ENCODE measurements around the gene PHLDA3. TPM values are rescaled to one million over a fixed set of nuclear protein-coding genes. Genes with fewer than 3 reads are reported as not detected.
"Not testable (repeated sequence)": the region's sequence is repeated elsewhere in the genome, so short reads cannot be mapped to it uniquely, and the experiment has no call there.

Gene PHLDA3
- total and polyA plus RNA-seq, 2 donors from 2014 or later = 25.6 to 27.3 TPM

DNA sequence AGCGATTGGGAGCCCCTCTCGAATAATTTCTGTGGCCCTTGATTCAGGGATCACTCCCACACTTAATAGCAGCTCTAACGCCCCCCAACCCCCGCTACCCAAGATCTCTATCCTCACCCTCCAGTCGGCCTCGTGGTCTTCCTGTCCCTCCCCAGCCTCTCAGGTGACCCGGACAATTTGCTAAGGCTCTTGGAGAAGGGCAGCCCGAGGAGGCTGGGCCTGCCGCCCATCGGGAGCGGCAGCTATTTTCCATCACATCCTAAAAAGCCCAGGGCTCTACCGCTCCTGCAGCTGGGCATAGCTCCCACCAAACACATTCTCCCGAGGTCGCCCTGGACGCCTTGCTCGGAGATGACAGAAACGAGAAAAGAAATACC lies 12.0 kb upstream of the PHLDA3 start:
- FAIRE-seq (no peak), DNase-seq (peak in 2 of 5 donors; percentile 25 to 50)
- peak overlapping the region in 2 of 3 donors; percentile 12 to 25 for H3K9ac ChIP-seq (ENCODE audit: low read length in 3 of 3)
- H3K4me1 ChIP-seq (ENCODE audit: control insufficient read depth in 2 of 3, insufficient read depth in 2 of 3, low read depth in 1 of 3, low read length in 3 of 3) = peaks cover 0 to 16% (median 6%) of the 10 kb centered on the region in 3 donors
- H3K27me3 ChIP-seq (ENCODE audit: control insufficient read depth, insufficient read depth, low read length) = peaks cover 3% of the 10 kb centered on the region
- H3K9me3 ChIP-seq (ENCODE audit: control insufficient read depth in 2 of 3, insufficient read depth in 1 of 3, low read length in 3 of 3) = no peaks in the 10 kb centered on the region
- no peak overlapping the region for H3K27ac ChIP-seq (ENCODE audit: low read depth in 2 of 2, low read length in 2 of 2)
- peaks cover 0 to 18% (median 8%) of the 10 kb centered on the region in 3 donors for H3K36me3 ChIP-seq (ENCODE audit: control insufficient read depth in 2 of 3, insufficient read depth in 3 of 3, low read length in 3 of 3)
- H3K4me3 ChIP-seq (ENCODE audit: low read length in 3 of 3) = peak overlapping the region in 1 of 3 donors; percentile 39
- TF ChIP-seq CTCF (IDR thresholded peaks at IDR 0.05; ENCODE audit: borderline replicate concordance, extremely low read depth, insufficient read depth) = no peak
- intact Hi-C loops (cut with DNase I) = no loop called here

- Histone ChIP-seq H3K9ac (ENCODE audit: low read length in 3 of 3) (peak overlapping the region in 2 of 3 donors; percentile 12 to 25), H3K4me1 (ENCODE audit: control insufficient read depth in 2 of 3, insufficient read depth in 2 of 3, low read depth in 1 of 3, low read length in 3 of 3) (peaks cover 0 to 15% (median 6%) of the 10 kb centered on the region in 3 donors), H3K36me3 (ENCODE audit: control insufficient read depth in 2 of 3, insufficient read depth in 3 of 3, low read length in 3 of 3) (peaks cover 0 to 13% (median 6%) of the 10 kb centered on the region in 3 donors), H3K27me3 (ENCODE audit: control insufficient read depth, insufficient read depth, low read length) (peaks cover 3% of the 10 kb centered on the region), H3K27ac (ENCODE audit: low read depth in 2 of 2, low read length in 2 of 2) (peak overlapping the region; percentile 51 to 61), H3K9me3 (ENCODE audit: control insufficient read depth in 2 of 3, insufficient read depth in 1 of 3, low read length in 3 of 3) (no peaks in the 10 kb centered on the region), H3K4me3 (ENCODE audit: low read length in 3 of 3) (peak overlapping the region in 1 of 3 donors; percentile 39)
- DNase-seq = peak; percentile 66 to 95 (median 81)
- FAIRE-seq = no peak
- intact Hi-C loops (cut with DNase I) = no loop called here
- TF ChIP-seq CTCF (IDR thresholded peaks at IDR 0.05; ENCODE audit: borderline replicate concordance, extremely low read depth, insufficient read depth) = peak; percentile 5
Observed at GRCh38 chr1:201480231-201481003, 11.4 kb upstream of the PHLDA3 start.

- Histone ChIP-seq H3K4me1 (ENCODE audit: control insufficient read depth in 2 of 3, insufficient read depth in 2 of 3, low read depth in 1 of 3, low read length in 3 of 3) (peaks cover 0 to 14% (median 6%) of the 10 kb centered on the region in 3 donors), H3K36me3 (ENCODE audit: control insufficient read depth in 2 of 3, insufficient read depth in 3 of 3, low read length in 3 of 3) (peaks cover 0 to 4% (median 4%) of the 10 kb centered on the region in 3 donors), H3K27ac (ENCODE audit: low read depth in 2 of 2, low read length in 2 of 2) (no peak overlapping the region), H3K9me3 (ENCODE audit: control insufficient read depth in 2 of 3, insufficient read depth in 1 of 3, low read length in 3 of 3) (no peaks in the 10 kb centered on the region), H3K9ac (ENCODE audit: low read length in 3 of 3) (no peak overlapping the region), H3K4me3 (ENCODE audit: low read length in 3 of 3) (no peak overlapping the region), H3K27me3 (ENCODE audit: control insufficient read depth, insufficient read depth, low read length) (peaks cover 3% of the 10 kb centered on the region)
- no peak for FAIRE-seq
- TF ChIP-seq CTCF (IDR thresholded peaks at IDR 0.05; ENCODE audit: borderline replicate concordance, extremely low read depth, insufficient read depth) = no peak
- no peak for DNase-seq
- intact Hi-C loops (cut with DNase I) = no loop called here
Observed at GRCh38 chr1:201479201-201479730, 10.3 kb upstream of the PHLDA3 start.

DNA sequence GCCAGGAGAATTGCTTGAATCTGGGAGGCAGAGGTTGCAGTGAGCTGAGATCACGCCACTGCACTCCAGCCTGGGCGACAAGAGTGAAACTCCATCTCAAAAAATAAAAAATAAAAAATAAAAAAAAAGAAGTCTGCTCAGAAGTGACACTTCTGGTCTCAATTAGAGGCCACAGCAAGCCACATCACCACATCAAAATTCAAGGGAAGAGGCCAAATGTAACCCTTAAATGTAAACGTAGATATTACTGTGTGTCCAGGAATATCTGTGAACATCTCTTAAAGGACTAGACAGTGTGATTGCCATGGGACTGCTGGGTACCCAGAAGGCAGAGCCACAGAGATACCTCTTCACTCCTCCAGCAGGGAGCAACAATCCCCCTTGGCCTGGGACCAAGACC lies 9.7 kb upstream of the PHLDA3 start:
- H3K27me3 ChIP-seq (ENCODE audit: control insufficient read depth, insufficient read depth, low read length); intact Hi-C loops (cut with DNase I); H3K9me3 ChIP-seq (ENCODE audit: control insufficient read depth in 2 of 3, insufficient read depth in 1 of 3, low read length in 3 of 3); H3K27ac ChIP-seq (ENCODE audit: low read depth in 2 of 2, low read length in 2 of 2); H3K4me3 ChIP-seq (ENCODE audit: low read length in 3 of 3); H3K36me3 ChIP-seq (ENCODE audit: control insufficient read depth in 2 of 3, insufficient read depth in 3 of 3, low read length in 3 of 3); DNase-seq; FAIRE-seq; H3K9ac ChIP-seq (ENCODE audit: low read length in 3 of 3): not testable (repeated sequence)
- peaks cover 0 to 14% (median 6%) of the 10 kb centered on the region in 3 donors for H3K4me1 ChIP-seq (ENCODE audit: control insufficient read depth in 2 of 3, insufficient read depth in 2 of 3, low read depth in 1 of 3, low read length in 3 of 3)
